Fibroblast of upper back skin (primary cell): ENCODE data around the gene RIC8B.
A peak's percentile ranks its signal among the peaks of the same experiment; 100 is the strongest.

Experiments used
- DNase-seq: peaks from one replicate; pipeline ENCODE4 v3.0.0-alpha.2; 2013

RIC8B gene

DNA sequence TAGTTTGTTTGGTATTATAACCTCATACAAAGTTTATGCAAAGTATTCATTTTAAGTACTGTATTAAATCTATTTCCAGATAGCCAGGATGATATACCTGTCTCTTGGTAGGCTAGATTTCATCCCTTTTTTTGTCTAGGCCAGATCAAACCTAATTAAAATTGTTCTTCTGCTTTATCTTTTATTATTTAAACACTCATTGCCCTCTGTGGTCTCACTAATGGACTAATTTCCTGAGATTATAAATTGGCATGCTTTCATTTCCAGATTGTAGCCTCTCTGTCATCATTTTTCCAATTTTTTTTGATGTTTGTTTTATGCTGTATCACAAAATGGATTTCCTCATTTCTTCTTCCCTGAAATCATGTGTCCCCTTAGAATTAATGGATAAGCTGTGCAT is 95.6 kb downstream of the RIC8B start:
- DNase-seq = no peak

DNA sequence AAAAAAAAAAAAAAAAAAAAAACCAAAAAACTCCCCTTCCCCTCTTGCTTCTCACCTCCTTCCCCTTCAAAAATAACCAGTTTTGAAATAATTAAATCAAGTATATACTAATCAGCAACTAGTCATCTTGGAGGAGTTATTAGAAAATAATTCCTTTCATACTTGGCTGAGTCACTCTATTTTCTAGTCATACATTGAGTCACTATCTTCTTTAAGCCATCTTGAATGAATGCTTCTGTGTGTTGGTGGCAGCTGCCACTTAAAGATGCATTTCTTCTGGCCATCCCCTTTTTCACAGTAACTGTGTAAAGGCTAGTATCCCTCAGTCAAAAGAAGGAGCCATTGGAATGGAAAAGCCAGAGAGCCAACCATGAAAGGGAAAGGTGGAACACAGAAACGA is 97.0 kb downstream of the RIC8B start:
- peak; percentile 41 for DNase-seq

DNA sequence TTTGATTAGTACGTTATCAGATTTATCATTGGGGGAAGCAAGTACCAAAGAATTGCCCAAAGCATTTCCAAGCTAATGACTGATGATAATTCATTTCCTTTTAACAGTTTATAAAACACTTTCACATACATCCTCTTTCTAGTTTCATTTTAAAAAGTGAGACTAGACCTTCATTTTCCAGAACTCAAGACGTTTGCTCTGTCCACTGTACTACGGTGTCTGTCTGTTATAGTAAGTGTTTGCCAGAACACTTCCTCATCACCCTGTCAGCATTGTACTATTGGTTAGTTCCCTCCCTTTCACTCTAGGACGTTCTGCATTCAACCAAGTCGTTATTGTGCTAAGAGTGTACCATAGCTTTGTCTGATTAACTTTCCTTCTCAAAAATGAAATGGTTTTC is 99.5 kb downstream of the RIC8B start:
- DNase-seq = no peak

GRCh38 chr12:106878804-106879203 is 104.3 kb downstream of the RIC8B start:
- no peak for DNase-seq

GRCh38 chr12:106879612-106880011 is 105.1 kb downstream of the RIC8B start:
- no peak for DNase-seq

- DNase-seq = peak; percentile 48
Observed at GRCh38 chr12:106883426-106883825, 108.9 kb downstream of the RIC8B start.

- DNase-seq = no peak
Observed at GRCh38 chr12:106885026-106885425, 110.5 kb downstream of the RIC8B start.

DNA sequence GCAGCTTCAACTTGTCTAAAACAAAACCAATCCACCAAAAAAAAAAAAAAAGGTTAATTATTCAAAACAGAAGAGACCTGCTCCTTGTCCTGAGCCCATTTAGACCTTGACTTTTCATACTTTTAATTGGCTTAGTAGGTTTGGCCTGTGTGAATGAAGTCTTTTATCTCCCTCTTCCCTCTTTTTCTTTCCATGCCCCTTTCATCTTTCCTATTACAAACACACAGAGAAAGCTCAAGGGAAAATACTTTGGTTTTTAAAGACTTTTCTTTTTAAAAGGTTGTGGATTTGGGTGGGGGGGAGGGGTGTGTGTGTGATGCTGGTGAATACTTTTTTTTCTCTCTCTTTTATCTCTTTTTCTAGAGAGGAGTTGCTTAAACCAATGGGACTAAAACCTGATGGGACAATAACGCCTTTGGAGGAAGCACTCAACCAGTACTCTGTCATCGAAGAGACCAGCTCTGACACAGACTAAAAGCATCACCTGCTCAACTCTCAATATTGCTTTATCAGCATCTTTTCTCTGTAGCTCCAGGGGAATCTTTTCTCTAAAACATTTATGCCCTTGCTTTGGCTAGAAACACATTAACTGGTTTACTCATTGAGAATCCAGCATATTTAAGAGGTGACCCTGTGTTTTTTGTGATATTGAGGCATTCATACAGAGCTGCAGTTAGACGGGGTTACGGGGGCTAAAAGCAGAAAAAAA is 111.2 kb downstream of the RIC8B start:
- no peak for DNase-seq

- DNase-seq = no peak
Observed at GRCh38 chr12:106886932-106887331, 112.5 kb downstream of the RIC8B start.

DNA sequence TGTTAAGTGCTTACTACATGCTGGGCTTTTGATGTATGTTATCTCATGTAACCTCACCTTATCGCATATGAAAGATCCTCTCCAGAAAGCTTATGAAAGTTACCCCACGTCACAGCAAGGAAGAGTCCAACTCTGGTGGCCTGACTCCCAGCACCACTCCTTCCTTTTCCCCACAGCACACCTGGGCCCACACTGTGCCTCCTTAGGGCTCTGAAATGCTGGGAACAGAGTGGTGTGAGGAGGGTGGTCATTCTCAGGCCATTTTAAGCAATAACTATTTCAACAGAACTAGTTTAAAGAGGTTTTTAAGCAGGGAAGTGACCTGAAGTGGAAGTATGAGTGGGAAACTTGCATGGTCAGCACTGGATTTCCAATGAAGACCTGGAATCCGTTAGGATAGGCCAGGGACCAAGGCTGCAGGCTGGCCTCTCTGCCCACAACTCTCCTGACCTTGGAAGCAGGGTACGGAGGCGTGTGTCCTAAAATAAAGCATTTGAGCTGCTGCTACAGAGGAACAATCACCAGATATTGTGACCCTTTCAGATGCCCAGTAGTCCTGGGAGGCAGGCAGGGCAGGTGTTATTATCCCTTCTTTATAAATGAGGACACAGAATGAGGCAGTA is 114.0 kb downstream of the RIC8B start:
- DNase-seq = no peak

DNA sequence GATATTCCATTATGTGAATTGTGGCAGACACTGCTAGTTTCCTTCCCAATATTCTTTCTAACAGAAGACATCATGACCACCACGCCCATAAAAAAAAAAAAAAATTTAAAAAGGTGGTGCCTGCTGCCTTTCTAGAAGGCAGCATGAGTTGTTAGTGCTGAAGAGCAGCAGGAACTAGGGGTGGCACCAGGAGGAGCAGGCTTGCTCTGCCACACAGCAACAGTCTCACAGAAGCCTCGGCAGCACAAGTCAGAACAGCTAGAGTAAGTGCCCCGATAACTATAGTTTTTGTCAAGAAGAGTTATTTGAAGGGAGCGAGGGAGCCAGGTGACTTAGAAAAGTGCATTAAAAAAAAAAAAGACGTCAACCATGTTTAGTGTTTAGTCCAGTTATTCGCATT is 114.8 kb downstream of the RIC8B start:
- DNase-seq = no peak

DNA sequence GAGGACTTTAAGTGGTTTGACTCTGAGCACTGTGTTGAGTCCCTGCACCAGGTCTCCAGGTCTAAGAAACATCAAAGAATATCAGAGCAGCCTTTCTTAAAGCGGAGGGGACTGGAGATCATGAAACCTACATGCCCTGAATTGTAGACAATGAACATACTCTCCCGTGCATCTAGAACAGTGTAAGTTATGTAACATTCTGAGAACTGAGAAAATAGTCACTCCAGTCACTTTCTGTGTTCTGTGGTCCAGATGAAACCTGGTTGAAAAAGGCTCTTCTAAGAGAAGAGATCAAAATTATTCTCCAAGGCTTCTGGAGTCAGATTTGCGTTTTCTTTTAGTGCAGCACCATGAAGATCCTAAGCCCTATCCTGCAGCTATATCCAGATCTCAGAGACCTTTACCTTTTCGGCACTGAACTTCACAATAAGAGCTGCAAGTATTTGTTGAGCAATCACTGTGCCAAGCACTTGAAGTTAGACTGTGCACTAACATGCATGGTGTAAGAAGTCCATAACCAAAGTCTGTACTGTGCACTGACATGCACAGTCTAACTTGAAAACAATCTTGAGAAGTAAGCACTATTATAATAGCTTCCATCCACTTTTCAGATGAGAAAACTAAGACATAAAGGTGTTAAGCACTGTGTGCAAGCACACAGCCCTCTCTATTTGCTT is 115.6 kb downstream of the RIC8B start:
- no peak for DNase-seq

DNA sequence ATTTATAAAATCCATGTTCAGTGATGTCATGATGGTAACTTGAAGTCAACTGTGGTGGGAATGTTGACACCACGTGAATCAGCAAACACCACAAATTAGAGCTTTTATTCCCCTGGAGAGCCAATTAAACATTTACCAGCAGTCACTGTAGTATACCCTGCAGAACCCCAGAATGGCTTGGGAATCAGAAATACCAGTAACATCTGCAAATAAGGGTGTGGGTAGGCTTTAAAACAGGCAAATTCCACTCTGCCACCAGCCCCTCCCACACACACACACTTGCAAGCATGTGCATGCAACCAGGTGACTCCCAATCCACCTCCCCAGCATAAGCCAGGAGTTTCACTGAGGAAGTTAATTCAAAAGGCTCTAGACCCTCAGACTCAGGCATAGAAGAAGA is 117.6 kb downstream of the RIC8B start:
- DNase-seq = no peak

GRCh38 chr12:106893451-106893850 is 119.0 kb downstream of the RIC8B start:
- no peak for DNase-seq

- DNase-seq = no peak
Observed at GRCh38 chr12:106894774-106895173, 120.3 kb downstream of the RIC8B start.

- no peak for DNase-seq
Observed at GRCh38 chr12:106896603-106897002, 122.1 kb downstream of the RIC8B start.

- peak; percentile 13 for DNase-seq
Observed at GRCh38 chr12:106897082-106897481, 122.6 kb downstream of the RIC8B start.

DNA sequence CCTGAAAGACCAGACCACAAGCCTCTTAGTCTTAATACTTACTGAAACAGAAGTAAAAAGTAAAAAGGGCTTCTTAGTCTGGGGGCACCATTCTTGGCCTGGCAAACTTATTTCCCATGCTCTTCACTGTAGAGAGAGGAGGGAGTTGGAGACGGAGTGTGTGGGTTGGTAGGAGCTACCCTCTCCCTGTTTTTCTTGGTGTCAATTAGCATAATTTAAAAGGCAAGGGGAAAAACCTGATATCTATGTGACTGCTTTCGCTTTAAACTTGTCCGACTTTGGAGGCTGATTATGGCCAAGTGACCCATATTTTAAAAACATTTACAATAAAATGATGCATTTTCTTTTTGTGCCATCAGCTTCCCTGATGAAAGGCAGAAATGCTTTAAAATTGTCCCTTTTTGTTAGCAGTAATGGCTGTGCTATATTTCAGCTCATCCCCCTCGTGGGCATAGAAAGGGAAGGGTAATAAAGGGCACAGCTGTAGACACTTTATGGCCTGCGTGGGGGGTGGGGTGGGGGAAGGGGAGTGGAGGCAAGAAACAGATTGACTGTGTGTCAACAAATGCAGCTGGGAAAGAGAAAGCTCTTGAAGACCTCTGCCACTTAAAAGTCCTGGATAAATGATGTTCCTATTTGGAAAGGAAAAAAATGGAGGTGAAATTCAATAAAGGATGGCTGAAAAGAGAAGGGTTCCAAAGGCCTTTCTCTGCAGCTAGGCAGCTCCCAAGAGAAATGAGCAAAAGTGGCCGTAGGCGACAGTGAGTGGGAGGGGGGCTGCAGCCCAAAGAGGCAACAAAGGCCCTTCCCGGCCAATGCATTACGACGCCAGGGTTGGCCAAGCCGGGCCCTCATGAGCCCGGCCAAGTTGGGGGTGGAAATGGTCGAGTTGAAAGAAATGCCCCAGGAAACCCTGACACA is 123.8 kb downstream of the RIC8B start:
- DNase-seq = no peak

DNA sequence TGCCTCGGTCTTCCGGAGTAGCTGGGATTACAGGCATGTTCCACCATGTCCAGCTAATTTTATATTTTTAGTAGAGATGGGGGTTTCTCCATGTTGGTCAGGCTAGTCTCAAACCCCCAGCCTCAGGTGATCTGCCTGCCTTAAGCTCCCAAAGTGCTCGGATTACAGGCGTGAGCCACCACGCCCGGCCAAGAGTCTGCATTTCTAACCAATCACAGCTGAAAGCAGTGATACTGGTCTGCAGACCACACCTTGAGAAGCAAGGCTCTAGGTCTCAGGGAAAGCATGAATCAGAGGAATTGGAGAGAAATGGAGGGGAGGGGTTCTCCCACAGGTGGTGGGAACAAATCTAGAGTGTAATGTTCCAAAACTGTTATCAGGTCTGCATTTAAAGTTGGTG is 126.1 kb downstream of the RIC8B start:
- no peak for DNase-seq

GRCh38 chr12:106901276-106901675 is 126.8 kb downstream of the RIC8B start:
- DNase-seq = peak; percentile 28

GRCh38 chr12:106902053-106902452 is 127.6 kb downstream of the RIC8B start:
- no peak for DNase-seq

DNA sequence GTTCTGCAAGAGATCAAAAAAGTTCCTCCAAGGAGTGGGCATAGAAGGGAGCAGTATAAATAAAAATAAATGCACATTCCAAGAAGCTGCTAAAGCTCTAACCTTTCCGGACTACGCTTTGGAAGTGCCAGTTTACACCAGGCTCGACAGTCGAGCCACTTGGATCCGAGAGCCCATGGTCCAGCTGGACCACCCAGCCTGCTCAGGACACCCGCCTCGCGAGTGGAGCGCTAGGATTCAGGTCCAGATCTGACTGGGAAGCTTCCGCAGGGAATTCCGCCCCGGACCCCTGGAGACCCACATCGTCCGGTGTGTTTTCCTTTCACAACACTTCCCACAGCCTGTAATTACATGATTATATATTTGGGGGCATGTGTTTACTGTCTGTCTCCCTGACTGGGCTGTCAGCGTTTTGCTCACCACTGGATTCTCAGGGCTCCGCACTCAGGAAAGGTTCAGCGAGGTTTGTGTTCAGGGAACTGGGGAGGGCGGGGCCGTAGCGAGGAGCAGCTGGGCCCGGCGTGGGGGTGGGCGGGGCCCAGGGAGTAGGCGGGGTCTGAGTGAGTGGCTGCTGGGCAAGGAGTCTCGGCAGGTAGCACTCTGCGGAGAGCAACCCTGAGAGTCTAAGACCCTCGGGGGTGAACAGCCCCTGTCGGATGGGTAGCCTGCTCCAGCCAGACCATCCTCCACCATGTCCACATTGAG is 128.9 kb downstream of the RIC8B start:
- peak; percentile 34 for DNase-seq

DNA sequence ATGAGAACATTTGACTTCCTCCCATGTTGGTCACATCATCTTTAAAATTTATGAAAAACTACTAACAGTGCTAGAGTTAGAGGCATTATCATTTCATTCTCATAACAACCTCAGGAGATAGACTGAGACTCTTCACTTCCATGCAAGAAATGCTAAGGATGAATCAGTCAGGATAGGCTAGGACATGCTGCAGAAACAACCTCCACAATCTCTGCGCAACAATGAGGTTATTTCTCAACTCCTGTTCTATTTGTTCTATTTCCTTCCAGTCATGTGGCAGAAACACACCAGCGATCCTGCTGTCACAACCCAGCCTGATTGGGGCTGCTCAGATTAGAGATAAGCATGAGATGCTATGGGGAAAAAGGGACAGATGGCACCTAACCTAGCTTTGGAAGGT is 132.2 kb downstream of the RIC8B start:
- DNase-seq = no peak
